A549 (cell line): ENCODE data around the gene TMEM95.

Source experiments
- CBX8 ChIP-seq: fragments of 200-600 bp; sonication (generic); IDR thresholded peaks from 2 replicates; pipeline ENCODE4 v1.6.1; 2016
- ESRRA ChIP-seq: fragments of 150-350 bp; IDR thresholded peaks from 2 replicates; pipeline ENCODE4 v1.6.1; 2014; ENCODE audit warnings: mild to moderate bottlenecking, low read length, borderline replicate concordance
- FOXS1 ChIP-seq: fragments of 250-450 bp; sonication (Bioruptor Pico); IDR thresholded peaks from 2 replicates; pipeline ENCODE4 v1.5.0; 2020; ENCODE audit warnings: mild to moderate bottlenecking, moderate library complexity
- JUN ChIP-seq, 2 experiments: fragments of >200 bp; sonication (Bioruptor Twin); formaldehyde crosslinking; IDR thresholded peaks; 2 replicates in 1 of 2; 3 replicates in 1 of 2; pipeline ENCODE4 v1.6.1; 2016 to 2017
- POLR2A ChIP-seq: IDR thresholded peaks from 2 replicates; pipeline ENCODE4 v1.6.1; 2012; ENCODE audit warnings: mild to moderate bottlenecking, low read length
- RAD21 ChIP-seq, 2 experiments: fragments of >200 bp in 1 of 2; sonication (Bioruptor Twin) in 1 of 2; formaldehyde crosslinking in 1 of 2; IDR thresholded peaks in 1 of 2; conservative IDR thresholded peaks in 1 of 2; 2 replicates in 1 of 2; 3 replicates in 1 of 2; pipeline ENCODE4 v1.6.1; 2012 to 2018; ENCODE audit warnings: inconsistent platforms in 1 of 2
- RARB ChIP-seq: fragments of 250-450 bp; sonication (Bioruptor Pico); IDR thresholded peaks from 2 replicates; pipeline ENCODE4 v1.8.0; 2021; ENCODE audit warnings: mild to moderate bottlenecking, moderate library complexity
- SREBF2 ChIP-seq: fragments of 450-650 bp; IDR thresholded peaks from 2 replicates; pipeline ENCODE4 v1.6.1; 2014; ENCODE audit warnings: mild to moderate bottlenecking, moderate library complexity
- USF2 ChIP-seq: fragments of 450-650 bp; IDR thresholded peaks from 2 replicates; pipeline ENCODE4 v1.6.1; 2014; ENCODE audit warnings: antibody characterized with exemption
- TF ChIP-seq, protein P1 (sequence below): fragments of >200 bp; sonication (Bioruptor Twin); formaldehyde crosslinking; IDR thresholded peaks from 3 replicates; pipeline ENCODE4 v1.5.1; 2016
- TF ChIP-seq, protein P2 (sequence below): fragments of >200 bp; sonication (Bioruptor Twin); formaldehyde crosslinking; IDR thresholded peaks from 3 replicates; pipeline ENCODE4 v1.6.1; 2016

DNA sequence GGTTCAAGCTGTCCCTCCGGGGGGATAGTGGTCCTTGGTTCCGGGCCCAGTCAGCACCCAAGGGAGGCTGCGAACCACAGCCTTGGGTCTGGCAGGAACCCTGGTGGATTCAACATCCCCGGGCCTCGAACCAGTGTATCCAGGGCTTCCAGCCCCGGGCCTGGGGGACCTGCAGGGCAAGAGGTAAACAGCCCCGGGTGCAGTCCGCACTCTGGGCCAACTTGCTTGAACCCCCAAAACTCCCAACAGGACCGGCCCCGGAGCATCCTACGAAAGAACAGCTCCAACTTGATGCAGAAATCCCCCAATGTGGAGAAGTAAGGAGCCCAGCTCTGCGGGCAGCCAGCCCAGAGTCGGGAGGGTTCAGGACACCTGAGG, 24.3 kb upstream of the TMEM95 start:
- TF ChIP-seq RARB (CRISPR knock-in tag), result no peak
- TF ChIP-seq, protein P1, sequence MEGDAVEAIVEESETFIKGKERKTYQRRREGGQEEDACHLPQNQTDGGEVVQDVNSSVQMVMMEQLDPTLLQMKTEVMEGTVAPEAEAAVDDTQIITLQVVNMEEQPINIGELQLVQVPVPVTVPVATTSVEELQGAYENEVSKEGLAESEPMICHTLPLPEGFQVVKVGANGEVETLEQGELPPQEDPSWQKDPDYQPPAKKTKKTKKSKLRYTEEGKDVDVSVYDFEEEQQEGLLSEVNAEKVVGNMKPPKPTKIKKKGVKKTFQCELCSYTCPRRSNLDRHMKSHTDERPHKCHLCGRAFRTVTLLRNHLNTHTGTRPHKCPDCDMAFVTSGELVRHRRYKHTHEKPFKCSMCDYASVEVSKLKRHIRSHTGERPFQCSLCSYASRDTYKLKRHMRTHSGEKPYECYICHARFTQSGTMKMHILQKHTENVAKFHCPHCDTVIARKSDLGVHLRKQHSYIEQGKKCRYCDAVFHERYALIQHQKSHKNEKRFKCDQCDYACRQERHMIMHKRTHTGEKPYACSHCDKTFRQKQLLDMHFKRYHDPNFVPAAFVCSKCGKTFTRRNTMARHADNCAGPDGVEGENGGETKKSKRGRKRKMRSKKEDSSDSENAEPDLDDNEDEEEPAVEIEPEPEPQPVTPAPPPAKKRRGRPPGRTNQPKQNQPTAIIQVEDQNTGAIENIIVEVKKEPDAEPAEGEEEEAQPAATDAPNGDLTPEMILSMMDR, result no peak
- TF ChIP-seq ESRRA, result no peak
- no peak for TF ChIP-seq POLR2A
- no peak for TF ChIP-seq CBX8
- no peak for TF ChIP-seq RAD21 (conservative IDR thresholded peaks at IDR 0.05 in 1 of 2, IDR thresholded peaks at IDR 0.05 in 1 of 2)
- no peak for TF ChIP-seq FOXS1
- TF ChIP-seq, protein P2, sequence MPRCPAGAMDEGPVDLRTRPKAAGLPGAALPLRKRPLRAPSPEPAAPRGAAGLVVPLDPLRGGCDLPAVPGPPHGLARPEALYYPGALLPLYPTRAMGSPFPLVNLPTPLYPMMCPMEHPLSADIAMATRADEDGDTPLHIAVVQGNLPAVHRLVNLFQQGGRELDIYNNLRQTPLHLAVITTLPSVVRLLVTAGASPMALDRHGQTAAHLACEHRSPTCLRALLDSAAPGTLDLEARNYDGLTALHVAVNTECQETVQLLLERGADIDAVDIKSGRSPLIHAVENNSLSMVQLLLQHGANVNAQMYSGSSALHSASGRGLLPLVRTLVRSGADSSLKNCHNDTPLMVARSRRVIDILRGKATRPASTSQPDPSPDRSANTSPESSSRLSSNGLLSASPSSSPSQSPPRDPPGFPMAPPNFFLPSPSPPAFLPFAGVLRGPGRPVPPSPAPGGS, result no peak
- TF ChIP-seq SREBF2, result no peak
- TF ChIP-seq JUN (IDR thresholded peaks at IDR 0.05), result no peak
- TF ChIP-seq USF2, result no peak
